Heart left ventricle (tissue), 16 donors: ENCODE data around the gene NEURL1. TPM values are rescaled to one million over a fixed set of nuclear protein-coding genes. Genes with fewer than 3 reads are reported as not detected.

Experiments used
- ATAC-seq, 4 donors: fragments of 200-7000 bp; cut with Tn5 transposase; one replicate each; pipeline ENCODE4 v1.9.1; 2020 to 2022; ENCODE audit warnings: moderate library complexity in 4 of 4, mild to moderate bottlenecking in 3 of 4, moderate number of reproducible peaks in 1 of 4
- DNase-seq, 5 donors: peaks; one replicate each; pipeline ENCODE4 v3.0.0-alpha.2; 2020
- H3K27ac ChIP-seq, 12 donors: fragments of 200-600 bp; sonication (generic) in 4 of 12; one replicate each; pipeline versions ENCODE4 v1.5.0 to v1.8.0; 2016 to 2022; ENCODE audit warnings: mild to moderate bottlenecking in 2 of 12
- H3K27me3 ChIP-seq, 9 donors: fragments of 200-600 bp; sonication (generic) in 2 of 9; one replicate each; pipeline versions ENCODE4 v1.5.1 to v1.8.0; 2016 to 2022; ENCODE audit warnings: mild to moderate bottlenecking in 3 of 9
- H3K36me3 ChIP-seq, 9 donors: fragments of 200-600 bp; sonication (generic) in 2 of 9; one replicate each; pipeline versions ENCODE4 v1.5.0 to v1.8.0; 2018 to 2022; ENCODE audit warnings: mild to moderate bottlenecking in 2 of 9
- H3K4me1 ChIP-seq, 12 donors: fragments of 200-600 bp; sonication (generic) in 4 of 12; one replicate each; pipeline versions ENCODE4 v1.5.0 to v1.8.0; 2016 to 2022; ENCODE audit warnings: mild to moderate bottlenecking in 3 of 12
- H3K4me3 ChIP-seq, 12 donors: fragments of 200-600 bp; sonication (generic) in 4 of 12; one replicate each; pipeline versions ENCODE4 v1.5.0 to v1.8.0; 2017 to 2022; ENCODE audit warnings: mild to moderate bottlenecking in 9 of 12, moderate library complexity in 4 of 12
- H3K9me3 ChIP-seq, 12 donors: fragments of 200-600 bp; sonication (generic) in 4 of 12; one replicate each; pipeline versions ENCODE4 v1.5.0 to v1.8.0; 2016 to 2022; ENCODE audit warnings: mild to moderate bottlenecking in 1 of 12
- CTCF ChIP-seq, 12 donors: fragments of 200-600 bp; sonication (generic) in 4 of 12; IDR thresholded peaks; one replicate each; pipeline versions ENCODE4 v1.5.0 to v1.8.0; 2018 to 2022; ENCODE audit warnings: antibody characterized with exemption in 12 of 12, mild to moderate bottlenecking in 5 of 12
- POLR2A ChIP-seq, 2 donors: fragments of 450-650 bp; IDR thresholded peaks; one replicate each; pipeline ENCODE4 v1.6.1; 2017; ENCODE audit warnings: antibody characterized with exemption in 2 of 2, mild to moderate bottlenecking in 2 of 2, moderate library complexity in 2 of 2
- WGBS, 4 donors: extraction: QIAGEN DNeasy Blood & Tissue Kit in 2 of 4; methylation state at CpG; one replicate each; pipeline versions ENCODE4 v1.1.5 to v1.1.7; 2013 to 2018; 5-methylcytosine and 5-hydroxymethylcytosine counted together
- intact Hi-C, 10 donors: fragments of 100-400 bp; cut with DNase I; formaldehyde crosslinking; loops; one replicate each; pipeline versions ENCODE4 v1.11.1 to v1.14.2; 2022
- polyA plus RNA-seq, 2 donors: library from polyadenylated mRNA; stranded (reverse); fragments of 200-250 nt; gene quantifications; one replicate each; pipeline ENCODE4 v1.2.3, GENCODE V29; 2013
- total RNA-seq, 9 donors: library from RNA; depleted of rRNA in 2 of 9; stranded (reverse); fragments of >200 nt in 2 of 9; fragmentation: NEBNext Ultra II Directional in 3 of 9; extraction: Animal tissue kit (Norgen Biotek cat#: 25700) in 3 of 9; gene quantifications; one replicate each; pipeline versions ENCODE4 v1.1.0 to v1.2.4, GENCODE V29; 2016 to 2023
- donor health status: ischemic (EF 13 %, LVEDD 7.1; RV severe dilation, severe dysfunction).
- donor health status: healthy with polysubstance abuse.
- donor health status: DM: no; HTN: yes; CAD: no.
- donor health status: DM: no; HTN: no; CAD: no.
- donor health status: ischemic (EF 25% LVEDD 6.9; RV normal size, moderate dysfunction).
- donor health status: ischemic (EF 25% LVEDD 5.7; RV mildly dilated, moderate dysfunction).
- donor health status: healthy.
- donor health status: DM: yes; HTN: yes; CAD: no.
- donor health status: ischemic (EF 35%, LVEDD 5.7; RV mildly dilated, moderate dysfunction).
- donor health status: nonischemic (EF 11% LVEDD 7.7; RV severe dilation, severe dysfunction).
- donor health status: DM: yes; HTN: yes; CAD: no.
- donor health status: PGD.
- donor health status: ischemic (EF 29% LVEDD 5.4; RV normal size, mild dysfunction).
- donor health status: nonischemic (EF 23%, LVEDD 6.1; RV moderate dilation, normal function).

Gene NEURL1
- total and polyA plus RNA-seq, 11 donors, result 0.07 to 0.64 (median 0.14) TPM; not detected in 2

DNA sequence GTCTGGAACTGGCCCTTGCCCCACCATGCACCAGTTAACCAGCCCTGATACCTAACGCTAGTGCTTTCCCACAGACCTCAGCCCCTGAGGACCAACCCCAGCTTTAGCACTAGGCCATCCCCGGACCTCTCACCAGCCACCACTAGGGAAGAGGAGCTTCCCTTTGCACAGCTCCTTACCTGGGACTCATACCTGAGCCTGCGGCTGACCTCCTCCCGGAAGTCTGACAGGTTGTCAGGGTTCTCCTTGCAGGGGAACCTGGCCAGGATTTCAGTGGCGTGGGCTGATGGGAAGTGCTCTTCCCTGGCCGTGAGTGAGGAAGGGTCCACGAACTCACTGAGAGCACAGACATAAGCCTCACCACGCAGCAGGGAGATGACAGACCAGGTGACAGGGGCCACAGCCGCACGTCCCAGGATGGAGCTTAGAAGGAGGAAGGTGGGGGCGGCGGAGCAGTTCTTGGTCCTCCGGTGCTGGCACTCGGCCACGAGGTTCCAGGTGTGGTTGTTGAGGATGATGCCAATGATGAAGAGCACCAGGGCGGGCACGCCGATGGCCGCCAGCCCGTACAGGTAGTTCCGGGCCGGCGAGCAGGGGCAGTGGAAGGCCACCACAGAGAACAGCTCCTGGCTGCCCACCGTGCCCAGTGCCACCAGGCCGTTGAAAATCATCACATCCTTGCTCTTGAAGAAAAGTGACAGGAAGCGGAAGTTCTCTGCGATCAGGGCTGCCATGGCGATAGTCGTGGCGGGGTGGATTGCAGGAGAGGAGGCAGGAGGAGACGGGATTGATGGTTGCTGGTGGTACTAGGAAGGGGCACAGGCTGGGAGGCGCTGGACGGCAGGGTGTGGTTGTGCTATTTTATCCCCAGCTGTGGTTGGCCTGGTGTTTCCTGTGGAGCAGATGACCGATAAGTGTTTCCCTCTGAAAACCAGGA, 44.0 kb upstream of the NEURL1 start:
- no peak for TF ChIP-seq POLR2A (IDR thresholded peaks at IDR 0.05)
- intact Hi-C loops, result no loop called here
- Histone ChIP-seq H3K27me3 (no peaks in the 10 kb centered on the region), H3K4me3 (peak overlapping the region in 9 of 12 donors; percentile 63 to 97 (median 79)), H3K27ac (peak overlapping the region in 11 of 12 donors; percentile 47 to 98 (median 93)), H3K4me1 (peaks cover 10 to 76% (median 62%) of the 10 kb centered on the region in 12 donors), H3K9me3 (no peaks in the 10 kb centered on the region), H3K36me3 (peaks cover 0 to 60% (median 53%) of the 10 kb centered on the region in 9 donors)
- WGBS, 4 donors, result 83 to 88% (median 87%) methylated on average over 30 to 34 of the region's 34 CpGs
- DNase-seq (no peak), ATAC-seq (no peak)

- Histone ChIP-seq H3K27me3 (no peaks in the 10 kb centered on the region), H3K9me3 (no peaks in the 10 kb centered on the region), H3K4me3 (peak overlapping the region in 11 of 12 donors; percentile 58 to 97 (median 78)), H3K36me3 (peaks cover 0 to 52% (median 46%) of the 10 kb centered on the region in 9 donors), H3K4me1 (peaks cover 10 to 69% (median 54%) of the 10 kb centered on the region in 12 donors), H3K27ac (peak overlapping the region; percentile 83 to 98 (median 93))
- ATAC-seq (no peak), DNase-seq (no peak)
- intact Hi-C loops, result no loop called here
- TF ChIP-seq POLR2A (IDR thresholded peaks at IDR 0.05) (no peak), CTCF (IDR thresholded peaks at IDR 0.05) (no peak)
- WGBS, 4 donors, result 78 to 85% (median 84%) methylated on average over 9 to 12 of the region's 12 CpGs
Observed at GRCh38 chr10:103450201-103450695, 43.3 kb upstream of the NEURL1 start.

DNA sequence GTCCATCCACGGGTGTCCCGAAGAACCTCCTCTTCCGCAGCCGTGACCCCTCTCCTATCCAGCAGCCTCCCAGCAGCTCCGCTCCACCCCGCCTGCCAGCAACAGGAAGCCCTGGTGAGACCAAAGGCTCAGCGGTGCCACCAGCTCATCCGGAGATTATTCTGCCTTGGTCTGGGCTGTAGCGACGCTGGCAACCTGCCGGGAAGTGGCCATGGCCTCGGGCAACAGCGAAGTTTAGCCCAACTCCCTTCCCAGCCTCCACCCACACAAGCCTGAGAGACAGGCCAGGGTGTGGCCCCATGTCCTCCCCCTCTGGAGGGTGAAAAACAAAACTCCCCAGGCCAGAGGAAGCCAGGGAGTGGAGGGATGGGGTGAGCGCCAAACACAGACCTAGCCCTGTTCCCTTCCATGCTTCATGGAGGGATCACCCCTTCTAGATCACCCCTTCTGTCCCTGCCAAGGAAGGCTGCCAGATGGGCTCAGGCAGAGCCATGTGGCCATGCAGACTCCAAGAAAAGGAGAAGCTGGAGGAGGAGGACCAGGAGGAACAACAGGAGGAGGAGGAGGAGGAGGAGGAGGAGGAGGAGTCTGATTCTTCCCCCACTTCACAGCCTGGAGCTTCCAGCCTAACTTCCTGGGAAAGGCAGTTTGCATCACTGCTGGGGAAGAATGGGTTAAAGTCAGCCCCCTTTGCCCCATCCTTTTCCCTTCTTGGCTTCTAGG, 42.3 kb upstream of the NEURL1 start:
- DNase-seq, result peak; percentile 74 to 88 (median 83)
- intact Hi-C loops, result no loop called here
- peak in 1 of 2 donors; percentile 39 for TF ChIP-seq POLR2A (IDR thresholded peaks at IDR 0.05)
- no peak for TF ChIP-seq CTCF (IDR thresholded peaks at IDR 0.05)
- H3K9me3 ChIP-seq, result no peaks in the 10 kb centered on the region
- peak overlapping the region; percentile 58 to 97 (median 76) for H3K4me3 ChIP-seq
- peak; percentile 56 to 74 (median 67) for ATAC-seq
- peak overlapping the region; percentile 83 to 98 (median 93) for H3K27ac ChIP-seq
- H3K27me3 ChIP-seq, result no peaks in the 10 kb centered on the region
- 32 to 51% (median 43%) methylated on average over 10 to 14 of the region's 14 CpGs for WGBS, 4 donors
- H3K36me3 ChIP-seq, result peaks cover 0 to 42% (median 39%) of the 10 kb centered on the region in 9 donors
- H3K4me1 ChIP-seq, result peaks cover 10 to 60% (median 44%) of the 10 kb centered on the region in 12 donors

- ATAC-seq (peak in 3 of 4 donors; percentile 67 to 76 (median 67)), DNase-seq (peak; percentile 76 to 88 (median 79))
- 3 to 12% (median 7%) methylated on average over 25 to 32 of the region's 32 CpGs for WGBS, 4 donors
- TF ChIP-seq POLR2A (IDR thresholded peaks at IDR 0.05) (peak in 1 of 2 donors; percentile 36), CTCF (IDR thresholded peaks at IDR 0.05) (no peak)
- H3K27ac ChIP-seq, result peak within 1 kb of the TSS; percentile 83 to 98 (median 93)
- peak within 1 kb of the TSS; percentile 58 to 97 (median 76) for H3K4me3 ChIP-seq
- H3K4me1 ChIP-seq, result peaks cover 6 to 53% (median 37%) of the 10 kb centered on the region in 12 donors
- no peaks in the 10 kb centered on the region for H3K9me3 ChIP-seq
- no peaks in the 10 kb centered on the region for H3K27me3 ChIP-seq
- peaks cover 0 to 35% (median 33%) of the 10 kb centered on the region in 9 donors for H3K36me3 ChIP-seq
- intact Hi-C loops, result no loop called here
Observed at GRCh38 chr10:103451831-103452505, 41.5 kb upstream of the NEURL1 start, which contains the start of gene CALHM2. CALHM2 (minus strand) TSS chr10:103452370; CDS start chr10:103449941, 2,429 bp downstream.
